Measurements from ENCODE around the gene CTSD. TPM values are rescaled to one million over a fixed set of nuclear protein-coding genes. Genes with fewer than 3 reads are reported as not detected.

Gene CTSD
- total and polyA plus RNA-seq, 4 donors, result 310 to 814 (median 553) TPM

DNA sequence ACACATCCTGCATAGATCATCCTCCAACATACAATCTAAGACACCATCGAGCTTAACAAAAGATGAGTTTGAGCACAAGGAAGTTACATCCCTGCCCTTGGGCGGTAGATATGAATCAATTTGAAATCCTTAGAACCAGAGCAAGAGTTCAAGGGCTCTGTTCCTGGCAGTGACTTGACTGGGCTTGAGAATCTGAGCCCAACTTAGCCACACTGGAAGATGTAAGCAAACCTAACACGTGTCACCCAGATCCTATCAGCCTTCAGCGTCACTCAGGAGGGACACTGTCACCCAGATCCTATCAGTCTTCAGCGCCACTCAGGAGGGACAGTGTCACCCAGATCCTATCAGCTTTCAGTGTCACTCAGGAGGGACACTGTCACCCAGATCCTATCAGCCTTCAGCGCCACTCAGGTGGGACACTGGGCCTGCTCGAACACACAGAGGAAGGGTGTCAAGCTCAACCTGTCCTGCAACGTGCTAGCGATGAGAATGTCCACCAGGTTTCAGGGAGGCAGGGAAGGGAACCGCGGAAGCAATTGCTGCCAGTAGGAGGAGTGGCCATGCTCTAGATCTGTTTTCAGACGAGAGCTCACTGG is 32.8 kb upstream of the CTSD start (continued):
- TF ChIP-seq CTCF (IDR thresholded peaks at IDR 0.05; ENCODE audit: low read depth, low read length, missing input control), result no peak
- no peak for TF ChIP-seq RAD21 (IDR thresholded peaks at IDR 0.05)
- no peak for TF ChIP-seq FOXA1 (IDR thresholded peaks at IDR 0.05)

DNA sequence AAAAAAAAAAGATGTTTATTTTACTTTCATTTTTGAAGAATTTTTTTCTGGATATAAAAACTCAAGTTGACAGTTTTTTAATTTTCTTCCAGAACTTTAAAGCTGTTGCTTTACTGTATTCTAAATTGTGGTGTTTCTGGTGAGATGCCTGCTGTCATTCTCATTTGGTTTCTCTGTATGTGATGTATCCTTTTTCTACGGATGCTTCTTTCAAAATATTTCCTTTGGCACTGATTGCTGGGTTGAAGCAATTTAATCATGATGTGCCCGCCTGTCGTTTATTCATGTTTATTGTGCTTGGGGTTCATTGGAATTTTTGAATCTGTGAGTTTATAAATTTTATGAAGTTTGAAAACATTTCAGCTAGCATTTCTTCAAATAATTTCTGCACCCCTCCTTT is 29.4 kb upstream of the CTSD start:
- Histone ChIP-seq H3K36me3 (ENCODE audit: control insufficient read depth in 4 of 4, insufficient read depth in 3 of 4, low read depth in 1 of 4, low read length in 3 of 4) (no peaks in the 10 kb centered on the region), H3K27me3 (ENCODE audit: control insufficient read depth in 4 of 4, insufficient read depth in 4 of 4, low read length in 3 of 4) (peaks cover 0 to 4% (median 2%) of the 10 kb centered on the region in 4 donors), H3K9me3 (ENCODE audit: control insufficient read depth in 4 of 4, low read length in 3 of 4) (no peaks in the 10 kb centered on the region), H3K9ac (ENCODE audit: low read depth in 1 of 2, low read length in 2 of 2) (no peak overlapping the region), H3K4me1 (ENCODE audit: control insufficient read depth in 4 of 4, insufficient read depth in 4 of 4, low read length in 3 of 4) (no peaks in the 10 kb centered on the region), H3K4me3 (ENCODE audit: low read depth in 1 of 3, low read length in 3 of 3) (no peak overlapping the region), H3K27ac (ENCODE audit: low read depth in 1 of 2, low read length in 2 of 2) (no peak overlapping the region)
- 44% methylated on average over 3 of the region's 3 CpGs for WGBS
- no peak for DNase-seq (ENCODE audit: low spot score)
- TF ChIP-seq HNF4A (conservative IDR thresholded peaks at IDR 0.05), result no peak

GRCh38 chr11:1792461-1792860 is 28.7 kb upstream of the CTSD start:
- H3K9me3 ChIP-seq (ENCODE audit: control insufficient read depth in 4 of 4, low read length in 3 of 4), result no peaks in the 10 kb centered on the region
- no peak overlapping the region for H3K4me3 ChIP-seq (ENCODE audit: low read depth in 1 of 3, low read length in 3 of 3)
- H3K27me3 ChIP-seq (ENCODE audit: control insufficient read depth in 4 of 4, insufficient read depth in 4 of 4, low read length in 3 of 4), result peaks cover 0 to 3% (median under 1%) of the 10 kb centered on the region in 4 donors
- DNase-seq (ENCODE audit: low spot score), result no peak
- H3K36me3 ChIP-seq (ENCODE audit: control insufficient read depth in 4 of 4, insufficient read depth in 3 of 4, low read depth in 1 of 4, low read length in 3 of 4), result no peaks in the 10 kb centered on the region
- no peak for TF ChIP-seq JUND (IDR thresholded peaks at IDR 0.05)
- H3K4me1 ChIP-seq (ENCODE audit: control insufficient read depth in 4 of 4, insufficient read depth in 4 of 4, low read length in 3 of 4), result no peaks in the 10 kb centered on the region
- WGBS, result 78% methylated on average over 12 of the region's 12 CpGs
- no peak overlapping the region for H3K27ac ChIP-seq (ENCODE audit: low read depth in 1 of 2, low read length in 2 of 2)
- H3K9ac ChIP-seq (ENCODE audit: low read depth in 1 of 2, low read length in 2 of 2), result no peak overlapping the region

- H3K27ac ChIP-seq (ENCODE audit: low read depth in 1 of 2, low read length in 2 of 2), result no peak overlapping the region
- H3K27me3 ChIP-seq (ENCODE audit: control insufficient read depth in 4 of 4, insufficient read depth in 4 of 4, low read length in 3 of 4), result peaks cover 0 to 3% (median 0%) of the 10 kb centered on the region in 4 donors
- DNase-seq (ENCODE audit: low spot score), result no peak
- no peaks in the 10 kb centered on the region for H3K4me1 ChIP-seq (ENCODE audit: control insufficient read depth in 4 of 4, insufficient read depth in 4 of 4, low read length in 3 of 4)
- no peaks in the 10 kb centered on the region for H3K36me3 ChIP-seq (ENCODE audit: control insufficient read depth in 4 of 4, insufficient read depth in 3 of 4, low read depth in 1 of 4, low read length in 3 of 4)
- no peaks in the 10 kb centered on the region for H3K9me3 ChIP-seq (ENCODE audit: control insufficient read depth in 4 of 4, low read length in 3 of 4)
- no peak overlapping the region for H3K4me3 ChIP-seq (ENCODE audit: low read depth in 1 of 3, low read length in 3 of 3)
- H3K9ac ChIP-seq (ENCODE audit: low read depth in 1 of 2, low read length in 2 of 2), result no peak overlapping the region
- TF ChIP-seq SP1 (IDR thresholded peaks at IDR 0.05) (no peak), HNF4G (IDR thresholded peaks at IDR 0.05) (no peak), CTCF (IDR thresholded peaks at IDR 0.05; ENCODE audit: low read depth, low read length, missing input control) (no peak), JUND (IDR thresholded peaks at IDR 0.05) (no peak), RXRA (IDR thresholded peaks at IDR 0.05) (no peak), FOXA2 (IDR thresholded peaks at IDR 0.05) (no peak), REST (IDR thresholded peaks at IDR 0.05) (no peak), MAX (IDR thresholded peaks at IDR 0.05) (no peak), TAF1 (conservative IDR thresholded peaks at IDR 0.05) (no peak), HNF4A (conservative IDR thresholded peaks at IDR 0.05) (no peak), YY1 (IDR thresholded peaks at IDR 0.05) (no peak)
- WGBS, result 78% methylated on average over 6 of the region's 6 CpGs
These were observed 28.2 kb upstream of the CTSD start for GRCh38 chr11:1791912-1792311.

All from liver (tissue), 9 donors.